ENCODE results near the gene ZSWIM3.

ZSWIM3 gene

GRCh38 chr20:45826381-45827019, 30.9 kb upstream of the ZSWIM3 start:
- Histone ChIP-seq H3K27me3 (ENCODE audit: insufficient read depth, low read length, poor library complexity) (peaks cover 4% of the 10 kb centered on the region), H4K20me1 (ENCODE audit: insufficient read depth, low read length) (no peaks in the 10 kb centered on the region), H3K4me1 (ENCODE audit: insufficient read depth, low read length) (no peaks in the 10 kb centered on the region), H3K9me3 (ENCODE audit: insufficient read depth, low read length, severe bottlenecking) (no peaks in the 10 kb centered on the region), H3K9ac (ENCODE audit: low read depth, low read length) (no peak overlapping the region), H3K4me3 (ENCODE audit: low read depth in 1 of 2, low read length in 2 of 2) (no peak overlapping the region), H2AFZ (ENCODE audit: low read depth, low read length) (no peak overlapping the region), H3K36me3 (ENCODE audit: insufficient read depth, low read length) (no peaks in the 10 kb centered on the region), H3K4me2 (ENCODE audit: insufficient read depth, low read length) (no peak overlapping the region), H3K79me2 (ENCODE audit: insufficient read depth, low read length) (no peaks in the 10 kb centered on the region), H3K27ac (ENCODE audit: low read length) (no peak overlapping the region)
- TF ChIP-seq CTCF (IDR thresholded peaks at IDR 0.05; ENCODE audit: borderline replicate concordance, extremely low read depth, low read length, poor library complexity, severe bottlenecking): no peak
- TF ChIP-seq EZH2 (IDR thresholded peaks at IDR 0.05; ENCODE audit: borderline replicate concordance, low read depth, low read length, severe bottlenecking): no peak
- no peak for ATAC-seq (ENCODE audit: insufficient read depth, low read depth)
- no peak for DNase-seq

GRCh38 chr20:45827030-45827652, 30.3 kb upstream of the ZSWIM3 start, which contains the start of gene TNNC2:
TNNC2 (minus strand) TSS chr20:45827312; CDS start chr20:45827248, 64 bp downstream.
- Histone ChIP-seq H3K36me3 (ENCODE audit: insufficient read depth, low read length) (no peaks in the 10 kb centered on the region), H3K9ac (ENCODE audit: low read depth, low read length) (no peak within 1 kb of the TSS), H3K27me3 (ENCODE audit: insufficient read depth, low read length, poor library complexity) (peaks cover 4% of the 10 kb centered on the region), H3K27ac (ENCODE audit: low read length) (no peak within 1 kb of the TSS), H2AFZ (ENCODE audit: low read depth, low read length) (no peak within 1 kb of the TSS), H3K79me2 (ENCODE audit: insufficient read depth, low read length) (no peaks in the 10 kb centered on the region), H3K9me3 (ENCODE audit: insufficient read depth, low read length, severe bottlenecking) (no peaks in the 10 kb centered on the region), H4K20me1 (ENCODE audit: insufficient read depth, low read length) (no peaks in the 10 kb centered on the region), H3K4me3 (ENCODE audit: low read depth in 1 of 2, low read length in 2 of 2) (no peak within 1 kb of the TSS), H3K4me2 (ENCODE audit: insufficient read depth, low read length) (no peak within 1 kb of the TSS), H3K4me1 (ENCODE audit: insufficient read depth, low read length) (no peaks in the 10 kb centered on the region)
- no peak for DNase-seq
- TF ChIP-seq CTCF (IDR thresholded peaks at IDR 0.05; ENCODE audit: borderline replicate concordance, extremely low read depth, low read length, poor library complexity, severe bottlenecking) (no peak), EZH2 (IDR thresholded peaks at IDR 0.05; ENCODE audit: borderline replicate concordance, low read depth, low read length, severe bottlenecking) (no peak)
- no peak for ATAC-seq (ENCODE audit: insufficient read depth, low read depth)

GRCh38 chr20:45827712-45828111, 29.7 kb upstream of the ZSWIM3 start:
- Histone ChIP-seq H3K27me3 (ENCODE audit: insufficient read depth, low read length, poor library complexity) (peaks cover 4% of the 10 kb centered on the region), H3K4me1 (ENCODE audit: insufficient read depth, low read length) (no peaks in the 10 kb centered on the region), H3K79me2 (ENCODE audit: insufficient read depth, low read length) (no peaks in the 10 kb centered on the region), H3K9ac (ENCODE audit: low read depth, low read length) (no peak overlapping the region), H3K36me3 (ENCODE audit: insufficient read depth, low read length) (no peaks in the 10 kb centered on the region), H3K4me3 (ENCODE audit: low read depth in 1 of 2, low read length in 2 of 2) (no peak overlapping the region), H3K9me3 (ENCODE audit: insufficient read depth, low read length, severe bottlenecking) (no peaks in the 10 kb centered on the region), H4K20me1 (ENCODE audit: insufficient read depth, low read length) (no peaks in the 10 kb centered on the region), H3K4me2 (ENCODE audit: insufficient read depth, low read length) (no peak overlapping the region), H3K27ac (ENCODE audit: low read length) (no peak overlapping the region), H2AFZ (ENCODE audit: low read depth, low read length) (no peak overlapping the region)
- ATAC-seq (ENCODE audit: insufficient read depth, low read depth) (no peak), DNase-seq (no peak)
- TF ChIP-seq EZH2 (IDR thresholded peaks at IDR 0.05; ENCODE audit: borderline replicate concordance, low read depth, low read length, severe bottlenecking): no peak
- no peak for TF ChIP-seq CTCF (IDR thresholded peaks at IDR 0.05; ENCODE audit: borderline replicate concordance, extremely low read depth, low read length, poor library complexity, severe bottlenecking)

Data from DND-41 (cell line).